HG02943 (cell line): ENCODE results near the gene GPR161.
"Not testable (repeated sequence)": the region's sequence is repeated elsewhere in the genome, so short reads cannot be mapped to it uniquely, and the experiment has no call there.

Experiments
- ATAC-seq: cut with Tn5 transposase; IDR thresholded peaks from one replicate; pipeline ENCODE4 v1.9.1; 2021; ENCODE audit warnings: mild to moderate bottlenecking, low read depth, moderate library complexity; ENCODE audit not compliant: unreplicated experiment

GPR161 gene

GRCh38 chr1:168136709-168137514 is at the start of gene GPR161:
Gene GPR161 (minus strand): TSS chr1:168136930. CDS start chr1:168104850, 32,080 bp downstream.
- no peak for ATAC-seq

DNA sequence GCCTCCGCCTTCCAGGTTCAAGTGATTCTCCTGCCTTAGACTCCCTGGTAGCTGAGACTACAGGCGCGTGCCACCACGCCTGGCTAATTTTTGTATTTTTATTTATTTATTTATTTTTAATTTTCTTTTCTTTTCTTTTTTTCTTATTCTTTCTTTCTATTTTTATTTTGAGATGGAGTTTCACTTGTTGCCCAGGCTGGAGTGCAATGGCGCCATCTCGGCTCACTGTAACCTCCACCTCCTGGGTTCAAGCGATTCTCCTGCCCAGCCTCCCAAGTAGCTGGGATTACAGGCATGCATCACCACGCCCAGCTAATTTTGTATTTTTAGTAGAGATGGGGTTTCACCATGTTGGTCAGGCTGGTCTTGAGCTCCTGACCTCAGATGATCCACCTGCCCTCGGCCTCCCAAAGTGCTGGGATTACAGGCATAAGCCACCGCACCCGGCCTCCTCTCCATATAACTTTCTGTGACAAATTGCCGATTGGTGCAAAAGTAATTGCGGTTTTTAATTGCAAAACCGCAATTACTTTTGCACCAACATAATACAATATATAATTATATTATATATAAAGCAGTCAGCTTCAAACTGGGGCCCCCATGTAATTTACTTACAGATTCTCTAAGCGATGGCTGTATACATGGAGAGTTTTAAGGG is 44.5 kb upstream of the GPR161 start:
- not testable (repeated sequence) for ATAC-seq

- no peak for ATAC-seq
Observed at GRCh38 chr1:168180148-168180524, 43.4 kb upstream of the GPR161 start.

GRCh38 chr1:168179438-168180147 is 42.9 kb upstream of the GPR161 start:
- ATAC-seq = no peak

GRCh38 chr1:168178638-168179437 is 42.1 kb upstream of the GPR161 start, which contains the start of gene TIPRL:
Gene TIPRL (plus strand): TSS chr1:168178962. CDS start chr1:168179078, 116 bp downstream.
- peak; percentile 96 for ATAC-seq

DNA sequence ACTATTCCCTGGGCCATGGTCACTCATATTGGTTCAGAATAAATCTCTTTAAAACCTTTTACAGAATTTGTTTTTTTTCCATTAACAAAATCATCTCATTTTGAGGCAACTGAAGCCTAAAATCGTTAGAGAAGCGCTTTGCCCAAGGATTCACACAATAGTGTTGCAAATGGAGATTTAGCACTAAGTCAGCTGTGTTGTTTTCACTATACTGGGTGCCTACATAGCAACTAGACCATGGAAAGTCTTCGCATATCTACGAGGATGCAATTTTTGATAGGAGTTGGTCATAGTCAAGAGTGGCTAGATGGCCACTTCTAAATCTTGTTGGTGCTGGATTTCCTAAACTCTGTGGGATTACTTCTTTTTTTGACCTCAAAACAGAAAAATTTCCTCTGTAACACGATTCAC is 41.5 kb upstream of the GPR161 start:
- ATAC-seq = no peak

- ATAC-seq = no peak
Observed at GRCh38 chr1:168172250-168172915, 35.7 kb upstream of the GPR161 start.

GRCh38 chr1:168170564-168171508 is 34.1 kb upstream of the GPR161 start:
- no peak for ATAC-seq

GRCh38 chr1:168167806-168168205 is 31.1 kb upstream of the GPR161 start:
- ATAC-seq = no peak

- ATAC-seq = no peak
Observed at GRCh38 chr1:168164771-168165170, 28.0 kb upstream of the GPR161 start.

- ATAC-seq = no peak
Observed at GRCh38 chr1:168163670-168164069, 26.9 kb upstream of the GPR161 start.

GRCh38 chr1:168161459-168161858 is 24.7 kb upstream of the GPR161 start:
- no peak for ATAC-seq

DNA sequence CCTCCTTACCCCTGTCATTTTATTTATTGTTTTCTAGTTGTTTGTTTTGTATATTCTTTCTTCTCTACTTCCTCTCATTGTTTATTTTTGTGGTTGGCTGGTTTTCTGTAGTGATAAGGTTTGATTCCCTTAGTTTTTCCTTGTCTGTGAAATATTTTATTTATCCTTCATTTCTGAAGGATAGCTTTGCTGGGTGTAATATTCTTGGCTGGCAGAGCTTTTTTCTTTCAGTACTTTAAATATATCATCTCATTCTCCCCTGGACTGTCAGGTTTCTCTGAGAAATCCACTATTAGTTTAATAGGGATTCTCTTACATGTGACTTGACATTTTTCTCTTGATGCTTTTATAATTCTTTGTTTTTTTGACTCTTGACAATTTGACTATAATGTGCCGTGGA is 23.2 kb upstream of the GPR161 start:
- no peak for ATAC-seq

GRCh38 chr1:168159251-168159650 is 22.5 kb upstream of the GPR161 start:
- no peak for ATAC-seq

GRCh38 chr1:168157638-168158037 is 20.9 kb upstream of the GPR161 start:
- ATAC-seq = no peak

- ATAC-seq = no peak
Observed at GRCh38 chr1:168155910-168156309, 19.2 kb upstream of the GPR161 start.

GRCh38 chr1:168154707-168155106 is 18.0 kb upstream of the GPR161 start:
- ATAC-seq = not testable (repeated sequence)

GRCh38 chr1:168151935-168152334 is 15.2 kb upstream of the GPR161 start:
- no peak for ATAC-seq

DNA sequence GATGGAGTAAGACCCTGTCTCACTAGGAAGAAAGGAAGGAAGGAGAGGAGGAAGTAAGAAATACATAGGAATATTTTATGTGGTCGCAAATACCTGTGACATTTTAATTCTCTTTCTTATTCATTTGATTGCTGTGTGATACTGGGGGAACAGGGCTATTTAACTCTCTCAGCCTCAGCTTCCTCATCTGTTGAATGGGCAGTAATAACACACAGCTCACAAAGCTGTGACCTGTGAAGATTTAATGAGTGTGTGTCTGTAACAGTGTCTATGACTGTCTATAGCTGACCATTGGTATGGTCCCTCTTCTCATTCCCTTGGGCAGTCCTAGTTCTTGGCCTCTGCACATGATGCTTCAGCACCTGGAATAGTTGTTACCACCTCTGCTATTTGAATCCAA is 13.6 kb upstream of the GPR161 start:
- no peak for ATAC-seq
